HCT116 (cell line): Measurements from ENCODE around the gene SEPHS1.

Source experiments
- CBX3 ChIP-seq: IDR thresholded peaks from 2 replicates; pipeline ENCODE4 v1.6.1; 2012; ENCODE audit warnings: low read depth
- CTCF ChIP-seq, 3 experiments: fragments of 200-600 bp in 1 of 3; sonication (generic) in 1 of 3; IDR thresholded peaks in 2 of 3; conservative IDR thresholded peaks in 1 of 3; 2 replicates each; pipeline ENCODE4 v1.5.1; 2012 to 2017; ENCODE audit warnings: low read depth in 2 of 3, low read length in 2 of 3, antibody characterized with exemption in 1 of 3, borderline replicate concordance in 1 of 3, control low read depth in 1 of 3, mild to moderate bottlenecking in 1 of 3, mixed read lengths in 1 of 3, mixed run types in 1 of 3, moderate library complexity in 1 of 3; ENCODE audit not compliant: insufficient read depth in 1 of 3
- ELF1 ChIP-seq: IDR thresholded peaks from 2 replicates; pipeline ENCODE4 v1.6.1; 2012; ENCODE audit warnings: low read depth, borderline replicate concordance
- EZH2phosphoT487 ChIP-seq: fragments of 200-600 bp; IDR thresholded peaks from 2 replicates; pipeline ENCODE4 v1.6.1; 2018; ENCODE audit warnings: antibody characterized with exemption, borderline replicate concordance
- POLR2A ChIP-seq: IDR thresholded peaks from 2 replicates; pipeline ENCODE4 v1.7.0; 2011; ENCODE audit warnings: borderline replicate concordance; ENCODE audit not compliant: insufficient read depth, insufficient read length; ENCODE audit errors: extremely low read depth
- POLR2AphosphoS5 ChIP-seq: IDR thresholded peaks from 2 replicates; pipeline ENCODE4 v1.6.1; 2011; ENCODE audit warnings: mild to moderate bottlenecking, low read depth, low read length, moderate library complexity
- RAD21 ChIP-seq: IDR thresholded peaks from 2 replicates; pipeline ENCODE4 v1.6.1; 2012; ENCODE audit warnings: low read depth, mild to moderate bottlenecking
- ZBTB33 ChIP-seq: IDR thresholded peaks from 2 replicates; pipeline ENCODE4 v1.6.1; 2011; ENCODE audit warnings: mild to moderate bottlenecking, low read length, moderate library complexity; ENCODE audit not compliant: insufficient replicate concordance; ENCODE audit errors: extremely low read depth
- ZFX ChIP-seq: fragments of 450-650 bp; IDR thresholded peaks from 2 replicates; pipeline ENCODE4 v1.6.1; 2017
- TF ChIP-seq, protein P1 (sequence below): IDR thresholded peaks from 2 replicates; pipeline ENCODE4 v1.6.1; 2012

DNA sequence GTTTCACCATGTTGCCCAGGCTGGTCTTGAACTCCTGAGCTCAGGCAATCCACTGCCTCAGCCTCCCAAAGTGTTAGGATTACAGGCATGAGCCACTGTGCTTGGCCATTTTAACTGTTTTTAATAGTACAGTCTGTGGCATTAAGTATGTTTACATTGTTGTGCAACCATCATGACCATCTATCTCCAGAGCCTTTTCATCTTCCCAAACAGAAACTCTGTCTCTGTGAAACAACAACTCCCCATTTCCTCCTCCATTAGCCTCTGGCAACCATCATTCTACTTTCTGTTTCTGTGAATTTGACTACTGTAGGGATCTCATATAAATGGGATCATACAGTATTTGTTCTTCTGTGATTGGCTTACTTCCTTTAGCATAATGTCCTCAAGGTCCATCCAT is 48.3 kb upstream of the SEPHS1 start:
- TF ChIP-seq ELF1 = no peak
- TF ChIP-seq CTCF (IDR thresholded peaks at IDR 0.05 in 2 of 3, conservative IDR thresholded peaks at IDR 0.05 in 1 of 3; ENCODE audit: borderline replicate concordance in 1 of 3, insufficient read depth in 1 of 3, low read depth in 2 of 3, low read length in 2 of 3) = no peak
- TF ChIP-seq, protein P1, sequence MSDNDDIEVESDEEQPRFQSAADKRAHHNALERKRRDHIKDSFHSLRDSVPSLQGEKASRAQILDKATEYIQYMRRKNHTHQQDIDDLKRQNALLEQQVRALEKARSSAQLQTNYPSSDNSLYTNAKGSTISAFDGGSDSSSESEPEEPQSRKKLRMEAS = no peak
- TF ChIP-seq EZH2phosphoT487 = no peak
- no peak for TF ChIP-seq ZFX
- no peak for TF ChIP-seq RAD21
- TF ChIP-seq POLR2AphosphoS5 = no peak
- TF ChIP-seq CBX3 = no peak
- no peak for TF ChIP-seq ZBTB33
- TF ChIP-seq POLR2A = no peak
